ENCODE measurements around the gene SOX6.

DNA sequence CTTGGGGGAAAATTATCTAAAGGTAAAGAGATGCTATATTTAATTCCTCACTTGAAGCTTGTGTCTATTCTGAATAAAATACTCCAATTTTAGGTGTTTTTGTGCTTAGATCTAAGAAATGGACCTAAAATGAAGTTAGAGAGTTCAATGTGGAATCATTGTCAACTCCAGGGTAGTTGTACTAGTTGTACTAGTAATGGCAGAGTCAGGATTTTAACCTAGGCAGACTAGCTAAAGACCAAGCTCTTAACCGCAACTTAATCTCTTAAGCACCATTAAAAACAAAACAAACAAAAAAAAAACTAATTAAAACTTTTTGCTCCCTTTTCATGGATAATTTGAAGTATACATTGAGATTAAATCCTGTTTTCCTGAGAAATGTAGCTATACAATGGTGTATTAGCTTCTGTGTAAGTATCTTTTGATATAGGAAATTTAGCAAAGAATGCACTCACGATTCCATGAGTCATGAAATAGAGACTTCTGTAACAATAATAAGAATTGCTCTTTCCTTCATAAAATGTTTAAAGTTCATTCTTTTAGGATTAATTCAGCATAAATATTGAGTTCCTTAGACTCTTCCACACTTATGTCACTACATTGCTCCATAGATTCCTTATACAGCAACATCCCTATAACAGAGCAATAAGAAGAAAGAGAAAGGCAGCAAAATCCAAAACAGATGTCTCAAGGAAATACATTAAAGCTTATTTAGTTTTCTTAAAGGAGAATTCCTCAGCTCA, 26.5 kb upstream of the SOX6 start:
- TF ChIP-seq, protein P1, sequence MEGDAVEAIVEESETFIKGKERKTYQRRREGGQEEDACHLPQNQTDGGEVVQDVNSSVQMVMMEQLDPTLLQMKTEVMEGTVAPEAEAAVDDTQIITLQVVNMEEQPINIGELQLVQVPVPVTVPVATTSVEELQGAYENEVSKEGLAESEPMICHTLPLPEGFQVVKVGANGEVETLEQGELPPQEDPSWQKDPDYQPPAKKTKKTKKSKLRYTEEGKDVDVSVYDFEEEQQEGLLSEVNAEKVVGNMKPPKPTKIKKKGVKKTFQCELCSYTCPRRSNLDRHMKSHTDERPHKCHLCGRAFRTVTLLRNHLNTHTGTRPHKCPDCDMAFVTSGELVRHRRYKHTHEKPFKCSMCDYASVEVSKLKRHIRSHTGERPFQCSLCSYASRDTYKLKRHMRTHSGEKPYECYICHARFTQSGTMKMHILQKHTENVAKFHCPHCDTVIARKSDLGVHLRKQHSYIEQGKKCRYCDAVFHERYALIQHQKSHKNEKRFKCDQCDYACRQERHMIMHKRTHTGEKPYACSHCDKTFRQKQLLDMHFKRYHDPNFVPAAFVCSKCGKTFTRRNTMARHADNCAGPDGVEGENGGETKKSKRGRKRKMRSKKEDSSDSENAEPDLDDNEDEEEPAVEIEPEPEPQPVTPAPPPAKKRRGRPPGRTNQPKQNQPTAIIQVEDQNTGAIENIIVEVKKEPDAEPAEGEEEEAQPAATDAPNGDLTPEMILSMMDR (IDR thresholded peaks at IDR 0.05): no peak
- TF ChIP-seq EZH2 (IDR thresholded peaks at IDR 0.05) (no peak), EZH2phosphoT487 (IDR thresholded peaks at IDR 0.05) (no peak)
